CD4-positive, alpha-beta T cell treated with Interleukin-17A for 1 hour (primary cell): ENCODE results near the gene IL21R.
A peak's percentile ranks its signal among the peaks of the same experiment; 100 is the strongest.
"Not testable (repeated sequence)": the region's sequence is repeated elsewhere in the genome, so short reads cannot be mapped to it uniquely, and the experiment has no call there.

Source experiments
- DNase-seq: peaks from one replicate; pipeline ENCODE4 v3.0.0-alpha.2; 2020

The IL21R gene

GRCh38 chr16:27402964-27403600, 1.1 kb downstream of the IL21R start:
- DNase-seq, result peak; percentile 42

GRCh38 chr16:27403601-27403992, 1.6 kb downstream of the IL21R start:
- DNase-seq, result no peak

- DNase-seq, result no peak
These were observed 2.3 kb downstream of the IL21R start for GRCh38 chr16:27404163-27404823.

GRCh38 chr16:27405546-27406451, 3.8 kb downstream of the IL21R start:
- peak; percentile 34 for DNase-seq

- DNase-seq, result no peak
These were observed 4.6 kb downstream of the IL21R start for GRCh38 chr16:27406511-27407128.

- DNase-seq, result no peak
These were observed 5.2 kb downstream of the IL21R start for GRCh38 chr16:27407133-27407532.

- peak; percentile 50 for DNase-seq
These were observed 6.1 kb downstream of the IL21R start for GRCh38 chr16:27408012-27408601.

GRCh38 chr16:27408602-27409031, 6.6 kb downstream of the IL21R start:
- DNase-seq, result no peak

- DNase-seq, result not testable (repeated sequence)
These were observed 8.0 kb downstream of the IL21R start for GRCh38 chr16:27409958-27410357.

- DNase-seq, result no peak
These were observed 8.8 kb downstream of the IL21R start for GRCh38 chr16:27410761-27411160.

- DNase-seq, result no peak
These were observed 12.0 kb downstream of the IL21R start for GRCh38 chr16:27413956-27414355.

- DNase-seq, result no peak
These were observed 12.9 kb downstream of the IL21R start for GRCh38 chr16:27414788-27415431.

GRCh38 chr16:27417047-27417671, 15.2 kb downstream of the IL21R start:
- no peak for DNase-seq

- DNase-seq, result no peak
These were observed 20.2 kb downstream of the IL21R start for GRCh38 chr16:27421961-27422740.

GRCh38 chr16:27424772-27425498, 23.0 kb downstream of the IL21R start:
- DNase-seq, result no peak

GRCh38 chr16:27425961-27426360, 24.0 kb downstream of the IL21R start:
- DNase-seq, result no peak

GRCh38 chr16:27426423-27427408, 24.7 kb downstream of the IL21R start:
- peak; percentile 73 for DNase-seq

GRCh38 chr16:27427538-27427937, 25.6 kb downstream of the IL21R start:
- DNase-seq, result no peak
